CD14-positive monocyte (primary cell): ENCODE results near the gene CTSH. TPM values are rescaled to one million over a fixed set of nuclear protein-coding genes. Genes with fewer than 3 reads are reported as not detected.
A peak's percentile ranks its signal among the peaks of the same experiment; 100 is the strongest.

Source experiments
- DNase-seq, 3 donors: peaks; one replicate each; pipeline ENCODE4 v3.0.0-alpha.2; 2011 to 2022
- H2AFZ ChIP-seq: 2 replicates; pipeline ENCODE4 v1.6.0; 2012; ENCODE audit warnings: mild to moderate bottlenecking, low read depth, low read length, inconsistent platforms; ENCODE audit not compliant: insufficient read depth, poor library complexity, severe bottlenecking
- H3K27ac ChIP-seq, 2 donors: 1 replicate in 1 of 2; 2 replicates in 1 of 2; pipeline ENCODE4 v1.5.1; 2012 to 2013; ENCODE audit warnings: low read length in 2 of 2, control low read depth in 1 of 2, inconsistent platforms in 1 of 2, low read depth in 1 of 2, mild to moderate bottlenecking in 1 of 2
- H3K27me3 ChIP-seq, 2 donors: one replicate each; pipeline versions ENCODE4 v1.6.0 to v1.6.1; 2011 to 2013; ENCODE audit warnings: low read length in 2 of 2; ENCODE audit not compliant: control insufficient read depth in 2 of 2, insufficient read depth in 2 of 2
- H3K36me3 ChIP-seq, 2 donors: replicated peaks in 1 of 2; 1 replicate in 1 of 2; 2 replicates in 1 of 2; pipeline versions ENCODE4 v1.5.1 to v1.6.1; 2012 to 2013; ENCODE audit warnings: low read length in 2 of 2, control low read depth in 1 of 2, inconsistent platforms in 1 of 2, mild to moderate bottlenecking in 1 of 2; ENCODE audit not compliant: insufficient read depth in 2 of 2, control insufficient read depth in 1 of 2
- H3K4me1 ChIP-seq, 2 donors: 1 replicate in 1 of 2; 2 replicates in 1 of 2; pipeline versions ENCODE4 v1.5.1 to v1.6.1; 2012 to 2013; ENCODE audit warnings: low read length in 2 of 2, control low read depth in 1 of 2, inconsistent platforms in 1 of 2, mild to moderate bottlenecking in 1 of 2, moderate library complexity in 1 of 2; ENCODE audit not compliant: insufficient read depth in 2 of 2, control insufficient read depth in 1 of 2
- H3K4me2 ChIP-seq: replicated peaks from 2 replicates; pipeline ENCODE3; 2012; ENCODE audit warnings: low read length, moderate library complexity, mild to moderate bottlenecking; ENCODE audit not compliant: poor library complexity, severe bottlenecking; ENCODE audit errors: extremely low read depth
- H3K4me3 ChIP-seq, 3 experiments: fragments of 200-600 bp in 1 of 3; sonication (generic) in 1 of 3; replicated peaks in 1 of 3; 1 replicate in 2 of 3; 2 replicates in 1 of 3; pipeline ENCODE4 v1.5.1; 2011 to 2013; ENCODE audit warnings: low read length in 3 of 3, mild to moderate bottlenecking in 3 of 3, control low read depth in 2 of 3, low read depth in 2 of 3, inconsistent platforms in 1 of 3, moderate library complexity in 1 of 3
- H3K79me2 ChIP-seq: 2 replicates; pipeline ENCODE4 v1.6.0; 2012; ENCODE audit warnings: mild to moderate bottlenecking, control low read depth, inconsistent platforms, low read length, moderate library complexity; ENCODE audit not compliant: insufficient read depth
- H3K9ac ChIP-seq: 2 replicates; pipeline ENCODE4 v1.6.0; 2017; ENCODE audit warnings: low read length, mild to moderate bottlenecking; ENCODE audit not compliant: insufficient read depth, poor library complexity, severe bottlenecking
- H3K9me3 ChIP-seq, 2 donors: replicated peaks in 1 of 2; 1 replicate in 1 of 2; 2 replicates in 1 of 2; pipeline versions ENCODE4 v1.5.1 to v1.6.1; 2012 to 2013; ENCODE audit warnings: low read length in 2 of 2, control low read depth in 1 of 2; ENCODE audit not compliant: control insufficient read depth in 1 of 2, insufficient read depth in 1 of 2
- H4K20me1 ChIP-seq: 2 replicates; pipeline ENCODE4 v1.6.0; 2012; ENCODE audit warnings: mild to moderate bottlenecking, low read length, control low read depth, moderate library complexity; ENCODE audit not compliant: insufficient read depth
- H3K27ac Mint-ChIP-seq, 7 donors: one replicate each; pipeline ENCODE4 v1.8.0; 2020; ENCODE audit warnings: mild to moderate bottlenecking in 7 of 7, mixed read lengths in 7 of 7, moderate library complexity in 6 of 7, inconsistent platforms in 2 of 7
- H3K27me3 Mint-ChIP-seq, 3 donors: one replicate each; pipeline ENCODE4 v1.8.0; 2021 to 2022; ENCODE audit warnings: low read depth in 3 of 3, mild to moderate bottlenecking in 3 of 3, mixed read lengths in 3 of 3, moderate library complexity in 3 of 3, inconsistent platforms in 1 of 3
- H3K36me3 Mint-ChIP-seq, 2 donors: one replicate each; pipeline ENCODE4 v1.8.0; 2020; ENCODE audit warnings: mixed read lengths in 2 of 2, inconsistent platforms in 1 of 2, mild to moderate bottlenecking in 1 of 2
- H3K4me1 Mint-ChIP-seq: one replicate; pipeline ENCODE4 v1.8.0; 2020; ENCODE audit warnings: mild to moderate bottlenecking, mixed read lengths
- H3K4me3 Mint-ChIP-seq, 2 donors: one replicate each; pipeline ENCODE4 v1.8.0; 2020; ENCODE audit warnings: mild to moderate bottlenecking in 2 of 2, mixed read lengths in 2 of 2, moderate library complexity in 1 of 2
- H3K9me3 Mint-ChIP-seq, 7 donors: one replicate each; pipeline ENCODE4 v1.8.0; 2020 to 2022; ENCODE audit warnings: mixed read lengths in 7 of 7, mild to moderate bottlenecking in 6 of 7, moderate library complexity in 6 of 7, inconsistent platforms in 2 of 7
- WGBS: methylation state at CpG from one replicate; pipeline ENCODE4 v1.1.5; 2013; ENCODE audit warnings: missing lambda C conversion rate; ENCODE audit not compliant: insufficient coverage; 5-methylcytosine and 5-hydroxymethylcytosine counted together
- intact Hi-C, 2 donors: fragments of 100-400 bp; cut with micrococcal nuclease; formaldehyde crosslinking; loops; one replicate each; pipeline versions ENCODE4 v1.15.0 to v1.15.1; 2023
- polyA plus RNA-seq, 3 donors: library from polyadenylated mRNA; depleted of rRNA in 1 of 3; unstranded in 2 of 3; stranded (reverse) in 1 of 3; fragments of 300-500 nt in 2 of 3; fragments of >200 nt in 1 of 3; fragmentation: Illumina TruSeq in 2 of 3; gene quantifications; 1 replicate in 2 of 3; 2 replicates in 1 of 3; pipeline ENCODE4 v1.2.3, GENCODE V29; 2012 to 2021
- TF ChIP-seq, protein P1 (sequence below): fragments of 200-600 bp; IDR thresholded peaks from one replicate; pipeline ENCODE4 v1.8.0; 2022; ENCODE audit warnings: antibody characterized with exemption, mild to moderate bottlenecking

The CTSH gene
- polyA plus RNA-seq, 3 donors: 555 to 884 (median 756) TPM

DNA sequence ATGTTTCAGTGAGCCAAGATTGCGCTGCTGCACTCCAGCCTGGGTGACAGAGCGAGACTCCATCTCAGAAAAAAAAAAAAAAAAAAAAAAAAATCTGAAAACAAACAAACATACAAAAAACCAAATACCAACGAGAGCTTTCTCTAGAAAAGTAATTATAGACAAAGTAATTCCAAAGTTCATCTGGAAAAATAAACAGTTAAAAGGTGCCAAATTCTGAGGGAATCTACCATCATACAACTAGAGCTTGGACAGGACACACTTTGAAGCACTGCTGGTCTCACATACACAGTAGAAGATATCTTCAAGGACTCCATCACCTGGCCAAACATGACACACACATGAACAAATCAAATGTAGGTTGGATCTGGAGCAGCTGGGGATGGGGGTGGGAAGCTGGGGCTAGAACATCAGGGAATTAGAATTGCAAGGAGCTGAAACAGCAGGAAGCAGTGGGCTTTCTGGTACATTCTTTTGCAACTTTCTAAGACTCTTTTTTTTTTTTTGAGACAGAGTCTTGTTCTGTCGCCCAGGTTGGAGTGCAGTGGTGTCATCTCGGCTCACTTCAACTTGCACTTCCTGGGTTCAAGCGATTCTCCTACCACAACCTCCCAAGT lies 41.1 kb upstream of the CTSH start:
- TF ChIP-seq, protein P1, sequence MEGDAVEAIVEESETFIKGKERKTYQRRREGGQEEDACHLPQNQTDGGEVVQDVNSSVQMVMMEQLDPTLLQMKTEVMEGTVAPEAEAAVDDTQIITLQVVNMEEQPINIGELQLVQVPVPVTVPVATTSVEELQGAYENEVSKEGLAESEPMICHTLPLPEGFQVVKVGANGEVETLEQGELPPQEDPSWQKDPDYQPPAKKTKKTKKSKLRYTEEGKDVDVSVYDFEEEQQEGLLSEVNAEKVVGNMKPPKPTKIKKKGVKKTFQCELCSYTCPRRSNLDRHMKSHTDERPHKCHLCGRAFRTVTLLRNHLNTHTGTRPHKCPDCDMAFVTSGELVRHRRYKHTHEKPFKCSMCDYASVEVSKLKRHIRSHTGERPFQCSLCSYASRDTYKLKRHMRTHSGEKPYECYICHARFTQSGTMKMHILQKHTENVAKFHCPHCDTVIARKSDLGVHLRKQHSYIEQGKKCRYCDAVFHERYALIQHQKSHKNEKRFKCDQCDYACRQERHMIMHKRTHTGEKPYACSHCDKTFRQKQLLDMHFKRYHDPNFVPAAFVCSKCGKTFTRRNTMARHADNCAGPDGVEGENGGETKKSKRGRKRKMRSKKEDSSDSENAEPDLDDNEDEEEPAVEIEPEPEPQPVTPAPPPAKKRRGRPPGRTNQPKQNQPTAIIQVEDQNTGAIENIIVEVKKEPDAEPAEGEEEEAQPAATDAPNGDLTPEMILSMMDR: no peak
- Histone ChIP-seq H3K4me3 (no peak overlapping the region), H3K9me3 (no peaks in the 10 kb centered on the region), H3K4me2 (no peak overlapping the region), H3K9ac (no peak overlapping the region), H3K4me1 (peaks cover 48 to 52% of the 10 kb centered on the region in 2 donors), H4K20me1 (no peaks in the 10 kb centered on the region), H3K27ac (no peak overlapping the region), H2AFZ (no peak overlapping the region), H3K79me2 (no peaks in the 10 kb centered on the region), H3K27me3 (no peaks in the 10 kb centered on the region), H3K36me3 (no peaks in the 10 kb centered on the region)
- H3K27me3 Mint-ChIP-seq: peaks cover 0 to 3% (median 0%) of the 10 kb centered on the region in 3 donors
- H3K27ac Mint-ChIP-seq: no peak overlapping the region
- DNase-seq: no peak
- H3K9me3 Mint-ChIP-seq: no peaks in the 10 kb centered on the region
- no CpG with 5 or more reads among the region's 6 CpGs for WGBS
- H3K4me1 Mint-ChIP-seq: peaks cover 45% of the 10 kb centered on the region
- H3K36me3 Mint-ChIP-seq: no peaks in the 10 kb centered on the region
- intact Hi-C loops: no loop called here
- no peak overlapping the region for H3K4me3 Mint-ChIP-seq

DNA sequence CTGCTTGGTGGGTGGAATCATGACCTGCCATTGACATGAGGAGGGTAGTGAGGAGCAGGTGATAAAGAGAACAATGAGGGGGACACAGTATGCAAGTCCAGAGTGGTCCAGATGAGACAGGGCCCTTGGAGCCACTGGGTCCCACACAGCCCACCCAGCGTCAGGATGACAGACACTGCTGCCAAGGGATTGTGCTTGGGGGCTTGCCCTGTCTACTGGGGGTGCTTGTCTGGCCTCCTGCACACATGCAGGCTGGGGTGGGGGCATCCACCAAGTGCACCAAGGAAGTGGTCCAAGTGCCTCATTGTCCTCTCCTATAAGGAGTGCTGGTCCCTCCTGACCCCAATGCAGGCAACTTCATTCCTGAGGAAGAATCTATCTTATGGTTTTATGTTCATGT lies 39.2 kb upstream of the CTSH start:
- Histone ChIP-seq H3K79me2 (no peaks in the 10 kb centered on the region), H3K27ac (no peak overlapping the region), H3K9me3 (no peaks in the 10 kb centered on the region), H4K20me1 (no peaks in the 10 kb centered on the region), H3K4me1 (peaks cover 47 to 48% of the 10 kb centered on the region in 2 donors), H3K4me2 (no peak overlapping the region), H2AFZ (no peak overlapping the region), H3K9ac (no peak overlapping the region), H3K36me3 (no peaks in the 10 kb centered on the region), H3K4me3 (no peak overlapping the region), H3K27me3 (no peaks in the 10 kb centered on the region)
- no peak for DNase-seq
- Mint-ChIP-seq H3K27ac (peak overlapping the region in 1 of 7 donors; percentile 76), H3K27me3 (peaks cover 0 to 3% (median 0%) of the 10 kb centered on the region in 3 donors), H3K36me3 (no peaks in the 10 kb centered on the region), H3K4me3 (no peak overlapping the region), H3K9me3 (no peaks in the 10 kb centered on the region), H3K4me1 (peaks cover 53% of the 10 kb centered on the region)
- intact Hi-C loops: no loop called here
- TF ChIP-seq, protein P1: no peak
- 100% methylated on average over 1 of the region's 1 CpG for WGBS
